Neural crest cell (in vitro differentiated cells): ENCODE measurements around the gene SCN3A. TPM values are rescaled to one million over a fixed set of nuclear protein-coding genes. Genes with fewer than 3 reads are reported as not detected.

Experiments
- DNase-seq: peaks from one replicate; pipeline ENCODE4 v3.0.0; 2021; ENCODE audit warnings: low read depth, mixed read lengths, low spot score
- H3K27ac Mint-ChIP-seq: one replicate; pipeline ENCODE4 v1.8.0; 2021; ENCODE audit warnings: mild to moderate bottlenecking, mixed read lengths; ENCODE audit not compliant: unreplicated experiment
- H3K27me3 Mint-ChIP-seq: 2 replicates; pipeline ENCODE4 v1.8.0; 2021; ENCODE audit warnings: low read depth, mild to moderate bottlenecking, mixed read lengths
- H3K36me3 Mint-ChIP-seq: 2 replicates; pipeline ENCODE4 v1.8.0; 2021; ENCODE audit warnings: low read depth, mild to moderate bottlenecking, mixed read lengths
- H3K4me1 Mint-ChIP-seq: 2 replicates; pipeline ENCODE4 v1.8.0; 2021; ENCODE audit warnings: mixed read lengths
- H3K4me3 Mint-ChIP-seq: one replicate; pipeline ENCODE4 v1.8.0; 2021; ENCODE audit warnings: mild to moderate bottlenecking, mixed read lengths
- H3K9me3 Mint-ChIP-seq: 2 replicates; pipeline ENCODE4 v1.8.0; 2021; ENCODE audit warnings: mixed read lengths
- total RNA-seq: library from RNA; stranded (reverse); gene quantifications from 2 replicates; pipeline ENCODE4 v1.2.1, GENCODE V29; 2021
- TF ChIP-seq, protein P1 (sequence below): fragments of 200-600 bp; sonication (generic); conservative IDR thresholded peaks from 2 replicates; pipeline ENCODE4 v1.5.0; 2021; ENCODE audit warnings: antibody characterized with exemption, mild to moderate bottlenecking

SCN3A gene
- total RNA-seq, 1 donor from 2014 or later = 4.9 TPM

DNA sequence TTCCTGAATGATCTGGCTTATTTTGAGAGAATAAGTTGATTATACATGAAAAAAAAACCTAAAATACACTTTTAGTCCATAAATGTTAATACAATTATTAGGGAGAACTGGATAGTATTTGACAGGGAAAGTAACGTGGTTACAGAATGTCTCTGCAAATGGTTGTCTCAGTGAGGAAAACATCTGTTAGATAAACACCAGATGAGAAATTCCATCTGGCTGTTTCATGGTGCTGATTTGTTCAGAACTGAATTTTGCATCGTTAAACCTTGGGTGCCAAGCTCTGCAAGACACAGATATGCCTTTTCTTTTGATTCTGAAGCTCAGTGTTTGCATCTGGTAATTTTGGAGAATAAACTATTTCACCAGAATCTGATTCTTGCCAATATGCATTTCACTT is 90.4 kb downstream of the SCN3A start:
- no peak overlapping the region for H3K4me3 Mint-ChIP-seq
- no peaks in the 10 kb centered on the region for H3K9me3 Mint-ChIP-seq
- DNase-seq = no peak
- TF ChIP-seq, protein P1, sequence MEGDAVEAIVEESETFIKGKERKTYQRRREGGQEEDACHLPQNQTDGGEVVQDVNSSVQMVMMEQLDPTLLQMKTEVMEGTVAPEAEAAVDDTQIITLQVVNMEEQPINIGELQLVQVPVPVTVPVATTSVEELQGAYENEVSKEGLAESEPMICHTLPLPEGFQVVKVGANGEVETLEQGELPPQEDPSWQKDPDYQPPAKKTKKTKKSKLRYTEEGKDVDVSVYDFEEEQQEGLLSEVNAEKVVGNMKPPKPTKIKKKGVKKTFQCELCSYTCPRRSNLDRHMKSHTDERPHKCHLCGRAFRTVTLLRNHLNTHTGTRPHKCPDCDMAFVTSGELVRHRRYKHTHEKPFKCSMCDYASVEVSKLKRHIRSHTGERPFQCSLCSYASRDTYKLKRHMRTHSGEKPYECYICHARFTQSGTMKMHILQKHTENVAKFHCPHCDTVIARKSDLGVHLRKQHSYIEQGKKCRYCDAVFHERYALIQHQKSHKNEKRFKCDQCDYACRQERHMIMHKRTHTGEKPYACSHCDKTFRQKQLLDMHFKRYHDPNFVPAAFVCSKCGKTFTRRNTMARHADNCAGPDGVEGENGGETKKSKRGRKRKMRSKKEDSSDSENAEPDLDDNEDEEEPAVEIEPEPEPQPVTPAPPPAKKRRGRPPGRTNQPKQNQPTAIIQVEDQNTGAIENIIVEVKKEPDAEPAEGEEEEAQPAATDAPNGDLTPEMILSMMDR = no peak
- H3K4me1 Mint-ChIP-seq = peaks cover 20% of the 10 kb centered on the region
- H3K36me3 Mint-ChIP-seq = no peaks in the 10 kb centered on the region
- H3K27ac Mint-ChIP-seq = no peak overlapping the region
- no peaks in the 10 kb centered on the region for H3K27me3 Mint-ChIP-seq

DNA sequence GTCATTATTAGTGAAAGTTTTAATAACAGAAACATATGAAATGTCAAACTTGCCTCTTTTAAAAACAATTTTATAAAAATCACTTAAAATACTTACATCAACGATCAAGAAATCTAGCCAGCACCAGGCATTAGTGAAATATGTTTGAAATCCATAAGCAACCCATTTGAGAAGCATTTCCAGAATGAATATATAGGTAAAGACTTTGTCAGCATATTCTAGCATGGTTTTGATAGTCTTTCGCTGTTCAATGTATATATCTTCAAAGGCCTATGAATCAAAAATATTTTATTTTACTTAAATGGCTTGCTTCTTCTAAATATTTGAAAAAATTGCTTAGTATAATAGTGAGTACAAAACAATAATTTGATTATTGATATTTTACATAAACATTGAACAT is 91.1 kb downstream of the SCN3A start:
- H3K4me3 Mint-ChIP-seq = no peak overlapping the region
- H3K9me3 Mint-ChIP-seq = no peaks in the 10 kb centered on the region
- H3K4me1 Mint-ChIP-seq = peaks cover 20% of the 10 kb centered on the region
- no peak for DNase-seq
- no peak overlapping the region for H3K27ac Mint-ChIP-seq
- TF ChIP-seq, protein P1 = no peak
- H3K36me3 Mint-ChIP-seq = no peaks in the 10 kb centered on the region
- H3K27me3 Mint-ChIP-seq = no peaks in the 10 kb centered on the region

DNA sequence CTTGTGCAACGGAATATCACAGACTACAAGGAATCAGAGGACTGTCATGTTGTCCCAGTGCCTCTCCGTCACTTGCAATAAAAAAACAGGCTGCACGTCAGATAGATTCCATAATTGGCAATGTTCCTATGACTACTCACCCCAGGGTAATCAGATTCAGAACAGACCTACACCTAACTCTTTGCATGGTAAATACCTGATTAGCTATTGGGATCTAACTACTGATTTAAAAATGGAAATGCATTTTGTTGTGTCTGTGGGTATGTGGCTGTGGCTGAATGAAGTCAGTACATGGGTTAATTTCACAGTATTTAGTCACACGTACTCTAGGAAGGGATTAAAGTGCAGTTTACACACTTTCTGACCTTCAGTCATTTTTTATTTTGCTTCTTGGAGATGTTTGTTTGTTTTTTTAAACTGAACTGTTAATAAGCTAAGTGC is 91.7 kb downstream of the SCN3A start:
- no peak for DNase-seq
- Mint-ChIP-seq H3K4me3 (no peak overlapping the region), H3K27ac (no peak overlapping the region), H3K36me3 (no peaks in the 10 kb centered on the region), H3K9me3 (no peaks in the 10 kb centered on the region), H3K27me3 (no peaks in the 10 kb centered on the region), H3K4me1 (peaks cover 20% of the 10 kb centered on the region)
- TF ChIP-seq, protein P1 = no peak

DNA sequence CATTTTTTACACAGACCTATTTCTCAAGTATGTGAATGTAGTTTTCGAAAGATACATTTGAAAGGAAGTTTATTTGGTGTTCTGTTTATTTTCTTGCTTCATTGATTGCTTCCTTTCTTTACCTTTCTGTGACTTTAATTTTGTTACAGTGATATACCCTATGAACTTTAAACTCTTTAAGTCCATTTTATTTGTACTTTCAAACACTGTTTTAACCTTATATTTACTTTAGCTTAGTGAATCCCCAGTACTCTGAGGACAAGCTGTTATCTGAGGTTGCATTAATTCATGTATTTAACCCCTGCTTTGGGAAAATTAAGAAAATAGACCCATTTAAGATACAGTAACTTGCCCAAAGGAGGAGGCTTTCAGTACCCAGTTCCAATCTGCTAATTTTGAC is 93.5 kb downstream of the SCN3A start:
- H3K9me3 Mint-ChIP-seq = no peaks in the 10 kb centered on the region
- no peaks in the 10 kb centered on the region for H3K27me3 Mint-ChIP-seq
- no peaks in the 10 kb centered on the region for H3K36me3 Mint-ChIP-seq
- TF ChIP-seq, protein P1 = no peak
- H3K4me3 Mint-ChIP-seq = no peak overlapping the region
- no peak for DNase-seq
- no peak overlapping the region for H3K27ac Mint-ChIP-seq
- peaks cover 16% of the 10 kb centered on the region for H3K4me1 Mint-ChIP-seq

DNA sequence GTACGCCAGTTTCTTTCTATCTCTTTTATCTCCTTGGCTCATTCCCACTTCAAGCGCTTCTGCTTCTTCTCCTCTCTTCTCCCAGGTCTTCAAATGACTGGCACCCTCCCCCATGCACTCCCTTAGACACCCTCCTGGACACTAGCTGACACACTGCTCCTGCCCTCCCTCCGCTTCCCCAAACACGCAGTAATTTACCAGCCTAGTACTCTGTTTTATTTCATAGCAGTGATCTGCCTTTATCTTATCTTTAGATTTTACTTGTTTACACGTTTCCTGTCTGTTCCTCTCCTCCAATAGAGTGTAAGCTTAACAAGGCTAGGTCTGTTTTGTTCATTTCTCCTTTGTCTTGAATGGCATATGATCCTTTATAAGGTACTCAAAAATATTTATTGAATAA is 93.9 kb downstream of the SCN3A start:
- no peak for DNase-seq
- TF ChIP-seq, protein P1 = no peak

DNA sequence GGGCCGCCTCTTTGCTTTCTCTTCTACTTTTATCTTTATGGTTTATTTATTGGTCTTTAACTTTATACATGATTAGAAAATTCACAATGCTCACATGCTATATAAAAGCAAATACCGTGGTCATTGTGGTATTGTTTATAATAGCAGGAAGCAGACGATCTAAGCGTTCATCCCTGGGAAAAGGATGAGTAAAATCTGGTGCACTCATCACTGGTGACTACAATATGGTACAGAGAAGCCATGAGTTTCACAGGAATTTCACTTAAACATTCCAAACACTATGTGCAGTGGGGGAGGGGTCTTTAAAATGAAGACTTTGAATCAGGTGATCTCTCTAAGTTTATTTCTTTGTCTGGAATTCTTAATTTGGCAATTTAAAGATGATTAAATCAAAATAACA is 97.9 kb downstream of the SCN3A start:
- DNase-seq = no peak
- no peak overlapping the region for H3K27ac Mint-ChIP-seq
- no peaks in the 10 kb centered on the region for H3K9me3 Mint-ChIP-seq
- H3K4me3 Mint-ChIP-seq = no peak overlapping the region
- no peaks in the 10 kb centered on the region for H3K4me1 Mint-ChIP-seq
- no peaks in the 10 kb centered on the region for H3K27me3 Mint-ChIP-seq
- TF ChIP-seq, protein P1 = no peak
- H3K36me3 Mint-ChIP-seq = no peaks in the 10 kb centered on the region

More for the DNA sequence above, 93.9 kb downstream of the SCN3A start:
- Mint-ChIP-seq H3K36me3 (no peaks in the 10 kb centered on the region), H3K4me1 (peaks cover 16% of the 10 kb centered on the region), H3K27me3 (no peaks in the 10 kb centered on the region), H3K27ac (no peak overlapping the region), H3K4me3 (no peak overlapping the region), H3K9me3 (no peaks in the 10 kb centered on the region)
